HepG2 (cell line): ENCODE data around the gene MRPS10. TPM values are rescaled to one million over a fixed set of nuclear protein-coding genes. Genes with fewer than 3 reads are reported as not detected.

Experiments used
- CCAR2 ChIP-seq: fragments of 200-400 bp; formaldehyde crosslinking; optimal IDR thresholded peaks from 2 replicates; pipeline ENCODE3; 2018; ENCODE audit warnings: low read depth, mild to moderate bottlenecking, low read length, moderate library complexity
- FOSL1 ChIP-seq: sonication (generic); formaldehyde crosslinking; IDR thresholded peaks from 2 replicates; pipeline ENCODE4 v1.9.0; 2021; ENCODE audit warnings: missing genetic modification reagents, borderline replicate concordance
- FOXK1 ChIP-seq: sonication (generic); formaldehyde crosslinking; IDR thresholded peaks from 2 replicates; pipeline ENCODE4 v1.4.0; 2020; ENCODE audit warnings: low read depth, missing genetic modification reagents, borderline replicate concordance
- NCOA2 ChIP-seq: sonication (generic); formaldehyde crosslinking; IDR thresholded peaks from 2 replicates; pipeline ENCODE4 v1.8.0; 2022; ENCODE audit warnings: inconsistent platforms
- PRPF4 ChIP-seq: fragments of 200-400 bp; formaldehyde crosslinking; IDR thresholded peaks from 2 replicates; pipeline ENCODE4 v1.6.1; 2016; ENCODE audit warnings: low read length, low read depth; ENCODE audit not compliant: poor library complexity, severe bottlenecking
- SOX6 ChIP-seq, 2 experiments: fragments of 450-650 bp in 1 of 2; sonication (generic) in 1 of 2; formaldehyde crosslinking in 1 of 2; IDR thresholded peaks; 2 replicates each; pipeline versions ENCODE4 v1.4.0 to v1.6.1; 2017 to 2020; ENCODE audit warnings: antibody characterized with exemption in 1 of 2, mild to moderate bottlenecking in 1 of 2, missing genetic modification reagents in 1 of 2
- ZBTB8A ChIP-seq: sonication (generic); formaldehyde crosslinking; IDR thresholded peaks from 2 replicates; pipeline ENCODE4 v1.4.0; 2020; ENCODE audit warnings: mild to moderate bottlenecking, low read depth, missing genetic modification reagents, borderline replicate concordance
- ZNF441 ChIP-seq: sonication (generic); formaldehyde crosslinking; IDR thresholded peaks from 2 replicates; pipeline ENCODE4 v1.7.0; 2021; ENCODE audit warnings: missing genetic modification reagents, borderline replicate concordance
- ZNF644 ChIP-seq: IDR thresholded peaks from 2 replicates; pipeline ENCODE4 v1.6.1; 2016; ENCODE audit warnings: low read depth
- polyA plus RNA-seq, 8 experiments: library from polyadenylated mRNA; depleted of rRNA in 3 of 8; stranded (reverse) in 7 of 8; unstranded in 1 of 8; fragments of >200 nt; fragmentation: Illumina TruSeq in 4 of 8; extraction: Trizol in 4 of 8; gene quantifications; 2 replicates each; pipeline versions ENCODE4 v1.2.1 to v1.2.3, GENCODE V29; 2011 to 2016; ENCODE audit warnings: low read depth in 4 of 8, missing spikeins in 1 of 8, mixed read lengths in 1 of 8; ENCODE audit not compliant: insufficient read depth in 1 of 8
- total RNA-seq, 5 experiments: library from RNA; depleted of rRNA; stranded (reverse); fragments of >200 nt; fragmentation: Illumina TruSeq; extraction: Trizol; gene quantifications; 2 replicates each; pipeline ENCODE4 v1.2.3, GENCODE V29; 2016; ENCODE audit warnings: low read depth in 1 of 5
- TF ChIP-seq, protein P1 (sequence below): sonication (generic); formaldehyde crosslinking; IDR thresholded peaks from 2 replicates; pipeline ENCODE4 v1.9.0; 2021; ENCODE audit warnings: missing genetic modification reagents, mild to moderate bottlenecking, borderline replicate concordance
- TF ChIP-seq, protein P2 (sequence below): sonication (generic); formaldehyde crosslinking; IDR thresholded peaks from 2 replicates; pipeline ENCODE4 v1.5.1; 2020; ENCODE audit warnings: missing genetic modification reagents, mild to moderate bottlenecking, borderline replicate concordance
- TF ChIP-seq, protein P3 (sequence below): sonication (generic); formaldehyde crosslinking; IDR thresholded peaks from 2 replicates; pipeline ENCODE4 v1.5.0; 2020; ENCODE audit warnings: mild to moderate bottlenecking, missing genetic modification reagents, moderate library complexity
- TF ChIP-seq, protein P4 (sequence below): sonication (generic); formaldehyde crosslinking; IDR thresholded peaks from 2 replicates; pipeline ENCODE4 v1.4.0; 2020; ENCODE audit warnings: missing genetic modification reagents
- TF ChIP-seq, protein P5 (sequence below): sonication (generic); formaldehyde crosslinking; IDR thresholded peaks from 2 replicates; pipeline ENCODE4 v1.4.0; 2020; ENCODE audit warnings: missing genetic modification reagents

MRPS10 gene
- total and polyA plus RNA-seq, 2 of the 13 experiments (the other 11 are each of a cell fraction or from before 2014, with no cell fraction given) = 31.7 to 54.6 TPM

DNA sequence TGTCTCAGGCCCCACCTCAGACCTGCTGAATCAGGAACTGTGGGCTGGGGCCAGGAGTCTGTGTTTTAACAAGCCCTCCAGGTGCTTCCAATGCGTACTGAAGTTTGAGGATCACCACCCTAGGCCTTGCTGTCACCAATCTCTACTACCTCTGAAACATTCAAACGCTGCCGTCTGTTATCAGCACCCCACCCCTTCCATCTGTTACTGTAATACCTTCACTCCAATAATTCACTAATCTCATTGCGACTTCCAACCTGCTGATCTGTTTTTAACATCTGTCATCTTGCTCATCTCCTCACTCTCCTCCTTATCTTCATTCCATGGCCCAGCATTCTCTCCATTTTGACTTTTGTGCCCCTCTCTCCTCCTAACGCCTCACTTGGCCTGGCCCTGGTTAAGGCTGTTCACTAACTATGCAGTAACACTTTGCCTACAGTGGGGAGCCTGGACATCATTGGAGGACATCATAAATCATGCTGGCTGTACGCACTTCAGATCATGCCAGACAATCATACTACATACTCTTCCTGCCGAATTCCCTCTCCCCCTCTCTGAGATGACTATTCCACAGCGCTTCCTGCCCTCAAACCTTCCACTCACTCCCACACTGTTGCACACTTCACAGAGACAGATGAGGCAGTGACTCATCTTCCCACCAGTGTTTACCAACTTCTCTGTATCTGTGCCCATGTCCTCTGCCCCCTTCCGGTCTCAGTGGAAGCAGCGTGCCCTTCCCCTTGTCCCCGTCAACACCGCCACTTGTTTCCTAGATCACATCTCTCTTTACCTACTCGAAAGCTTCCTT is 19.9 kb downstream of the MRPS10 start (continued):
- TF ChIP-seq, protein P1, sequence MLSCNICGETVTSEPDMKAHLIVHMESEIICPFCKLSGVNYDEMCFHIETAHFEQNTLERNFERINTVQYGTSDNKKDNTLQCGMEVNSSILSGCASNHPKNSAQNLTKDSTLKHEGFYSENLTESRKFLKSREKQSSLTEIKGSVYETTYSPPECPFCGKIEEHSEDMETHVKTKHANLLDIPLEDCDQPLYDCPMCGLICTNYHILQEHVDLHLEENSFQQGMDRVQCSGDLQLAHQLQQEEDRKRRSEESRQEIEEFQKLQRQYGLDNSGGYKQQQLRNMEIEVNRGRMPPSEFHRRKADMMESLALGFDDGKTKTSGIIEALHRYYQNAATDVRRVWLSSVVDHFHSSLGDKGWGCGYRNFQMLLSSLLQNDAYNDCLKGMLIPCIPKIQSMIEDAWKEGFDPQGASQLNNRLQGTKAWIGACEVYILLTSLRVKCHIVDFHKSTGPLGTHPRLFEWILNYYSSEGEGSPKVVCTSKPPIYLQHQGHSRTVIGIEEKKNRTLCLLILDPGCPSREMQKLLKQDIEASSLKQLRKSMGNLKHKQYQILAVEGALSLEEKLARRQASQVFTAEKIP (CRISPR knock-in tag) = no peak
- TF ChIP-seq ZBTB8A (CRISPR knock-in tag) = no peak
- no peak for TF ChIP-seq PRPF4
- peak; percentile 76 for TF ChIP-seq ZNF644 (CRISPR knock-in tag)
- TF ChIP-seq, protein P2, sequence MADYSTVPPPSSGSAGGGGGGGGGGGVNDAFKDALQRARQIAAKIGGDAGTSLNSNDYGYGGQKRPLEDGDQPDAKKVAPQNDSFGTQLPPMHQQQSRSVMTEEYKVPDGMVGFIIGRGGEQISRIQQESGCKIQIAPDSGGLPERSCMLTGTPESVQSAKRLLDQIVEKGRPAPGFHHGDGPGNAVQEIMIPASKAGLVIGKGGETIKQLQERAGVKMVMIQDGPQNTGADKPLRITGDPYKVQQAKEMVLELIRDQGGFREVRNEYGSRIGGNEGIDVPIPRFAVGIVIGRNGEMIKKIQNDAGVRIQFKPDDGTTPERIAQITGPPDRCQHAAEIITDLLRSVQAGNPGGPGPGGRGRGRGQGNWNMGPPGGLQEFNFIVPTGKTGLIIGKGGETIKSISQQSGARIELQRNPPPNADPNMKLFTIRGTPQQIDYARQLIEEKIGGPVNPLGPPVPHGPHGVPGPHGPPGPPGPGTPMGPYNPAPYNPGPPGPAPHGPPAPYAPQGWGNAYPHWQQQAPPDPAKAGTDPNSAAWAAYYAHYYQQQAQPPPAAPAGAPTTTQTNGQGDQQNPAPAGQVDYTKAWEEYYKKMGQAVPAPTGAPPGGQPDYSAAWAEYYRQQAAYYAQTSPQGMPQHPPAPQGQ = no peak
- 0 out of 2 replicates have a peak, but pooled peaks have one; percentile 37 for TF ChIP-seq NCOA2
- TF ChIP-seq, protein P3, sequence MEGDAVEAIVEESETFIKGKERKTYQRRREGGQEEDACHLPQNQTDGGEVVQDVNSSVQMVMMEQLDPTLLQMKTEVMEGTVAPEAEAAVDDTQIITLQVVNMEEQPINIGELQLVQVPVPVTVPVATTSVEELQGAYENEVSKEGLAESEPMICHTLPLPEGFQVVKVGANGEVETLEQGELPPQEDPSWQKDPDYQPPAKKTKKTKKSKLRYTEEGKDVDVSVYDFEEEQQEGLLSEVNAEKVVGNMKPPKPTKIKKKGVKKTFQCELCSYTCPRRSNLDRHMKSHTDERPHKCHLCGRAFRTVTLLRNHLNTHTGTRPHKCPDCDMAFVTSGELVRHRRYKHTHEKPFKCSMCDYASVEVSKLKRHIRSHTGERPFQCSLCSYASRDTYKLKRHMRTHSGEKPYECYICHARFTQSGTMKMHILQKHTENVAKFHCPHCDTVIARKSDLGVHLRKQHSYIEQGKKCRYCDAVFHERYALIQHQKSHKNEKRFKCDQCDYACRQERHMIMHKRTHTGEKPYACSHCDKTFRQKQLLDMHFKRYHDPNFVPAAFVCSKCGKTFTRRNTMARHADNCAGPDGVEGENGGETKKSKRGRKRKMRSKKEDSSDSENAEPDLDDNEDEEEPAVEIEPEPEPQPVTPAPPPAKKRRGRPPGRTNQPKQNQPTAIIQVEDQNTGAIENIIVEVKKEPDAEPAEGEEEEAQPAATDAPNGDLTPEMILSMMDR = peak; percentile 55
- peak; percentile 78 for TF ChIP-seq FOSL1 (CRISPR knock-in tag)
- TF ChIP-seq, protein P4, sequence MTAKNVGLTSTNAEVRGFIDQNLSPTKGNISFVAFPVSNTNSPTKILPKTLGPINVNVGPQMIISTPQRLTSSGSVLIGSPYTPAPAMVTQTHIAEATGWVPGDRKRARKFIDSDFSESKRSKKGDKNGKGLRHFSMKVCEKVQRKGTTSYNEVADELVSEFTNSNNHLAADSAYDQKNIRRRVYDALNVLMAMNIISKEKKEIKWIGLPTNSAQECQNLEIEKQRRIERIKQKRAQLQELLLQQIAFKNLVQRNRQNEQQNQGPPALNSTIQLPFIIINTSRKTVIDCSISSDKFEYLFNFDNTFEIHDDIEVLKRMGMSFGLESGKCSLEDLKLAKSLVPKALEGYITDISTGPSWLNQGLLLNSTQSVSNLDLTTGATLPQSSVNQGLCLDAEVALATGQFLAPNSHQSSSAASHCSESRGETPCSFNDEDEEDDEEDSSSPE = no peak
- peak; percentile 83; the same call in 1 of the 2 replicates for TF ChIP-seq FOXK1 (CRISPR knock-in tag)
- no peak for TF ChIP-seq SOX6 (IDR thresholded peaks at IDR 0.05)
- peak; percentile 14; the same call in 1 of the 2 replicates for TF ChIP-seq SOX6 (CRISPR knock-in tag; IDR thresholded peaks at IDR 0.05)
- TF ChIP-seq, protein P5, sequence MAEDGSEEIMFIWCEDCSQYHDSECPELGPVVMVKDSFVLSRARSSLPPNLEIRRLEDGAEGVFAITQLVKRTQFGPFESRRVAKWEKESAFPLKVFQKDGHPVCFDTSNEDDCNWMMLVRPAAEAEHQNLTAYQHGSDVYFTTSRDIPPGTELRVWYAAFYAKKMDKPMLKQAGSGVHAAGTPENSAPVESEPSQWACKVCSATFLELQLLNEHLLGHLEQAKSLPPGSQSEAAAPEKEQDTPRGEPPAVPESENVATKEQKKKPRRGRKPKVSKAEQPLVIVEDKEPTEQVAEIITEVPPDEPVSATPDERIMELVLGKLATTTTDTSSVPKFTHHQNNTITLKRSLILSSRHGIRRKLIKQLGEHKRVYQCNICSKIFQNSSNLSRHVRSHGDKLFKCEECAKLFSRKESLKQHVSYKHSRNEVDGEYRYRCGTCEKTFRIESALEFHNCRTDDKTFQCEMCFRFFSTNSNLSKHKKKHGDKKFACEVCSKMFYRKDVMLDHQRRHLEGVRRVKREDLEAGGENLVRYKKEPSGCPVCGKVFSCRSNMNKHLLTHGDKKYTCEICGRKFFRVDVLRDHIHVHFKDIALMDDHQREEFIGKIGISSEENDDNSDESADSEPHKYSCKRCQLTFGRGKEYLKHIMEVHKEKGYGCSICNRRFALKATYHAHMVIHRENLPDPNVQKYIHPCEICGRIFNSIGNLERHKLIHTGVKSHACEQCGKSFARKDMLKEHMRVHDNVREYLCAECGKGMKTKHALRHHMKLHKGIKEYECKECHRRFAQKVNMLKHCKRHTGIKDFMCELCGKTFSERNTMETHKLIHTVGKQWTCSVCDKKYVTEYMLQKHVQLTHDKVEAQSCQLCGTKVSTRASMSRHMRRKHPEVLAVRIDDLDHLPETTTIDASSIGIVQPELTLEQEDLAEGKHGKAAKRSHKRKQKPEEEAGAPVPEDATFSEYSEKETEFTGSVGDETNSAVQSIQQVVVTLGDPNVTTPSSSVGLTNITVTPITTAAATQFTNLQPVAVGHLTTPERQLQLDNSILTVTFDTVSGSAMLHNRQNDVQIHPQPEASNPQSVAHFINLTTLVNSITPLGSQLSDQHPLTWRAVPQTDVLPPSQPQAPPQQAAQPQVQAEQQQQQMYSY (CRISPR knock-in tag) = no peak
- peak; percentile 46 for TF ChIP-seq CCAR2
- TF ChIP-seq ZNF441 (CRISPR knock-in tag) = no peak
